Upper lobe of right lung (tissue), 1 donor: ENCODE results near the gene ACTRT3. TPM values are rescaled to one million over a fixed set of nuclear protein-coding genes. Genes with fewer than 3 reads are reported as not detected.

Experiments
- ATAC-seq: fragments of 200-7000 bp; cut with Tn5 transposase; one replicate; pipeline ENCODE4 v1.9.1; 2020; ENCODE audit warnings: mild to moderate bottlenecking, moderate library complexity
- DNase-seq: peaks from one replicate; pipeline ENCODE4 v3.0.0-alpha.2; 2020
- H3K27ac ChIP-seq: fragments of 200-600 bp; one replicate; pipeline ENCODE4 v1.8.0; 2022
- H3K27me3 ChIP-seq: fragments of 200-600 bp; one replicate; pipeline ENCODE4 v1.8.0; 2022; ENCODE audit warnings: mild to moderate bottlenecking
- H3K36me3 ChIP-seq: fragments of 200-600 bp; one replicate; pipeline ENCODE4 v1.8.0; 2022
- H3K4me1 ChIP-seq: fragments of 200-600 bp; one replicate; pipeline ENCODE4 v1.8.0; 2022
- H3K4me3 ChIP-seq: fragments of 200-600 bp; one replicate; pipeline ENCODE4 v1.8.0; 2022; ENCODE audit warnings: mild to moderate bottlenecking
- H3K9me3 ChIP-seq: fragments of 200-600 bp; one replicate; pipeline ENCODE4 v1.8.0; 2022
- CTCF ChIP-seq: fragments of 200-600 bp; IDR thresholded peaks from one replicate; pipeline ENCODE4 v1.8.0; 2022; ENCODE audit warnings: antibody characterized with exemption
- intact Hi-C: fragments of 100-400 bp; cut with DNase I; formaldehyde crosslinking; loops from one replicate; pipeline ENCODE4 v1.11.0; 2022
- total RNA-seq: library from RNA; stranded (reverse); fragmentation: NEBNext Ultra II Directional; extraction: Animal tissue kit (Norgen Biotek cat#: 25700); gene quantifications from one replicate; pipeline ENCODE4 v1.2.1, GENCODE V29; 2021
- donor health status: DM: no; HTN: yes; CAD: no; lungs with severe emphysema.

Gene ACTRT3
- total RNA-seq, 1 donor from 2014 or later = 1.2 TPM

- no peak for TF ChIP-seq CTCF
- Histone ChIP-seq H3K27me3 (no peaks in the 10 kb centered on the region), H3K4me3 (no peak overlapping the region), H3K36me3 (peaks cover 95% of the 10 kb centered on the region), H3K9me3 (no peaks in the 10 kb centered on the region), H3K27ac (no peak overlapping the region), H3K4me1 (peaks cover 3% of the 10 kb centered on the region)
- intact Hi-C loops = no loop called here
- no peak for ATAC-seq
- DNase-seq = no peak
Measured at GRCh38 chr3:169780742-169781141, 11.4 kb upstream of the ACTRT3 start.

- Histone ChIP-seq H3K9me3 (no peaks in the 10 kb centered on the region), H3K4me3 (no peak overlapping the region), H3K36me3 (peaks cover 76% of the 10 kb centered on the region), H3K27ac (no peak overlapping the region), H3K4me1 (peaks cover 23% of the 10 kb centered on the region), H3K27me3 (no peaks in the 10 kb centered on the region)
- no peak for TF ChIP-seq CTCF
- DNase-seq (no peak), ATAC-seq (no peak)
- intact Hi-C loops = no loop called here
Measured at GRCh38 chr3:169777822-169778221, 8.5 kb upstream of the ACTRT3 start.

- H3K9me3 ChIP-seq = no peaks in the 10 kb centered on the region
- peak overlapping the region; percentile 93 for H3K4me3 ChIP-seq
Measured at GRCh38 chr3:169774186-169774585, 4.8 kb upstream of the ACTRT3 start.

GRCh38 chr3:169772897-169773816, 3.8 kb upstream of the ACTRT3 start, which contains the start of gene MYNN:
MYNN (plus strand) TSS chr3:169773396; CDS start chr3:169774296, 900 bp downstream.
- peaks cover 23% of the 10 kb centered on the region for H3K4me1 ChIP-seq
- TF ChIP-seq CTCF = peak; percentile 28
- peak; percentile 96 for DNase-seq
- intact Hi-C loops = no loop called here
- peak; percentile 95 for ATAC-seq
- no peaks in the 10 kb centered on the region for H3K27me3 ChIP-seq
- H3K4me3 ChIP-seq = peak within 1 kb of the TSS; percentile 93
- peaks cover 32% of the 10 kb centered on the region for H3K36me3 ChIP-seq
- peak within 1 kb of the TSS; percentile 100 for H3K27ac ChIP-seq
- H3K9me3 ChIP-seq = no peaks in the 10 kb centered on the region

More at GRCh38 chr3:169774186-169774585, 4.8 kb upstream of the ACTRT3 start:
- Histone ChIP-seq H3K27ac (no peak overlapping the region), H3K36me3 (peaks cover 40% of the 10 kb centered on the region), H3K27me3 (no peaks in the 10 kb centered on the region), H3K4me1 (peaks cover 23% of the 10 kb centered on the region)
- intact Hi-C loops = no loop called here
- DNase-seq (no peak), ATAC-seq (no peak)
- no peak for TF ChIP-seq CTCF

- peak; percentile 83 for DNase-seq
- Histone ChIP-seq H3K4me3 (peak overlapping the region; percentile 93), H3K27ac (peak overlapping the region; percentile 100), H3K36me3 (peaks cover 25% of the 10 kb centered on the region), H3K9me3 (no peaks in the 10 kb centered on the region), H3K4me1 (peaks cover 23% of the 10 kb centered on the region), H3K27me3 (no peaks in the 10 kb centered on the region)
- intact Hi-C loops = no loop called here
- peak; percentile 63 for ATAC-seq
- no peak for TF ChIP-seq CTCF
Measured at GRCh38 chr3:169772305-169772896, 3.0 kb upstream of the ACTRT3 start.
